Measurements from ENCODE around the gene TNNT2.

TNNT2 gene

GRCh38 chr1:201334325-201335173 is 42.9 kb downstream of the TNNT2 start:
- DNase-seq (ENCODE audit: low read depth): no peak

GRCh38 chr1:201332616-201333335 is 44.7 kb downstream of the TNNT2 start:
- no peak for DNase-seq (ENCODE audit: low read depth)

GRCh38 chr1:201332021-201332420 is 45.5 kb downstream of the TNNT2 start:
- DNase-seq (ENCODE audit: low read depth): no peak

GRCh38 chr1:201331166-201331565 is 46.3 kb downstream of the TNNT2 start:
- no peak for DNase-seq (ENCODE audit: low read depth)

GRCh38 chr1:201330541-201330940 is 46.9 kb downstream of the TNNT2 start:
- no peak for DNase-seq (ENCODE audit: low read depth)

- no peak for DNase-seq (ENCODE audit: low read depth)
These were observed 47.7 kb downstream of the TNNT2 start for GRCh38 chr1:201329801-201330200.

GRCh38 chr1:201329286-201329685 is 48.2 kb downstream of the TNNT2 start:
- no peak for DNase-seq (ENCODE audit: low read depth)

- no peak for DNase-seq (ENCODE audit: low read depth)
These were observed 48.9 kb downstream of the TNNT2 start for GRCh38 chr1:201328576-201328975.

- DNase-seq (ENCODE audit: low read depth): no peak
These were observed 49.7 kb downstream of the TNNT2 start for GRCh38 chr1:201327687-201328240.

GRCh38 chr1:201326710-201327109 is 50.8 kb downstream of the TNNT2 start:
- no peak for DNase-seq (ENCODE audit: low read depth)

- DNase-seq (ENCODE audit: low read depth): no peak
These were observed 51.8 kb downstream of the TNNT2 start for GRCh38 chr1:201325678-201326060.

- DNase-seq (ENCODE audit: low read depth): no peak
These were observed 52.4 kb downstream of the TNNT2 start for GRCh38 chr1:201324821-201325677.

- DNase-seq (ENCODE audit: low read depth): no peak
These were observed 53.2 kb downstream of the TNNT2 start for GRCh38 chr1:201324306-201324705.

- no peak for DNase-seq (ENCODE audit: low read depth)
These were observed 54.6 kb downstream of the TNNT2 start for GRCh38 chr1:201322653-201323510.

- DNase-seq (ENCODE audit: low read depth): no peak
These were observed 55.6 kb downstream of the TNNT2 start for GRCh38 chr1:201321826-201322390.

GRCh38 chr1:201320168-201320788 is 57.2 kb downstream of the TNNT2 start:
- no peak for DNase-seq (ENCODE audit: low read depth)

GRCh38 chr1:201319631-201320030 is 57.8 kb downstream of the TNNT2 start:
- no peak for DNase-seq (ENCODE audit: low read depth)

GRCh38 chr1:201318504-201319340 is 58.8 kb downstream of the TNNT2 start:
- no peak for DNase-seq (ENCODE audit: low read depth)

- no peak for DNase-seq (ENCODE audit: low read depth)
These were observed 59.9 kb downstream of the TNNT2 start for GRCh38 chr1:201317551-201317950.

Measured in activated gamma-delta T cell treated with anti-CD3 and anti-CD28 coated beads, Interleukin-2, amount 50 U/mL, for 16 hours (primary cell).